Osteocyte (in vitro differentiated cells): ENCODE results near the gene ADCK2. TPM values are rescaled to one million over a fixed set of nuclear protein-coding genes. Genes with fewer than 3 reads are reported as not detected.
A peak's percentile ranks its signal among the peaks of the same experiment; 100 is the strongest.
"Not testable (repeated sequence)": the region's sequence is repeated elsewhere in the genome, so short reads cannot be mapped to it uniquely, and the experiment has no call there.

Experiments
- DNase-seq: peaks from one replicate; pipeline ENCODE4 v3.0.0; 2021; ENCODE audit warnings: mixed read lengths; ENCODE audit not compliant: unreplicated experiment; ENCODE audit errors: extremely low spot score
- H3K27ac Mint-ChIP-seq: one replicate; pipeline ENCODE4 v1.8.0; 2021; ENCODE audit warnings: mild to moderate bottlenecking, mixed read lengths; ENCODE audit not compliant: unreplicated experiment
- H3K27me3 Mint-ChIP-seq: one replicate; pipeline ENCODE4 v1.8.0; 2021; ENCODE audit warnings: mixed read lengths; ENCODE audit not compliant: unreplicated experiment
- H3K36me3 Mint-ChIP-seq: one replicate; pipeline ENCODE4 v1.8.0; 2021; ENCODE audit warnings: mixed read lengths; ENCODE audit not compliant: unreplicated experiment
- H3K4me1 Mint-ChIP-seq: one replicate; pipeline ENCODE4 v1.8.0; 2021; ENCODE audit warnings: mixed read lengths; ENCODE audit not compliant: unreplicated experiment
- H3K4me3 Mint-ChIP-seq: one replicate; pipeline ENCODE4 v1.8.0; 2021; ENCODE audit warnings: mild to moderate bottlenecking, moderate library complexity, mixed read lengths; ENCODE audit not compliant: unreplicated experiment
- H3K9me3 Mint-ChIP-seq: one replicate; pipeline ENCODE4 v1.8.0; 2021; ENCODE audit warnings: mixed read lengths; ENCODE audit not compliant: unreplicated experiment
- CTCF ChIP-seq: fragments of 200-600 bp; sonication (generic); IDR thresholded peaks from 2 replicates; pipeline ENCODE4 v1.5.0; 2021; ENCODE audit warnings: antibody characterized with exemption, mild to moderate bottlenecking, moderate library complexity
- long read RNA-seq: library from polyadenylated mRNA; unstranded; transcript quantifications from one replicate; pipeline ENCODE4 v2.0.0, GENCODE V29; 2021
- total RNA-seq: library from RNA; stranded (reverse); gene quantifications from 2 replicates; pipeline ENCODE4 v1.2.1, GENCODE V29; 2021

ADCK2 gene
- total RNA-seq, result 25.7 and 26.1 TPM in 2 replicates
- long read RNA-seq, transcript ADCK2-201 (8 exons, 2,377 nt), result major isoform, 17 of 21 reads
- long read RNA-seq, partial matches to known transcripts, result 1 of 21 reads
- long read RNA-seq, other reads (novel, unspliced or antisense), result 2 of 21 reads

- H3K4me1 Mint-ChIP-seq, result peaks cover 43% of the 10 kb centered on the region
- peaks cover 2% of the 10 kb centered on the region for H3K36me3 Mint-ChIP-seq
- H3K4me3 Mint-ChIP-seq, result peak within 1 kb of the TSS; percentile 73
- peak within 1 kb of the TSS; percentile 50 for H3K27ac Mint-ChIP-seq
- H3K9me3 Mint-ChIP-seq, result no peaks in the 10 kb centered on the region
- no peaks in the 10 kb centered on the region for H3K27me3 Mint-ChIP-seq
- no peak for DNase-seq
- no peak for TF ChIP-seq CTCF
Measured at GRCh38 chr7:140672382-140673062, at the start of gene ADCK2. Gene ADCK2 (plus strand): TSS chr7:140672945. CDS start chr7:140673331, 386 bp downstream.

DNA sequence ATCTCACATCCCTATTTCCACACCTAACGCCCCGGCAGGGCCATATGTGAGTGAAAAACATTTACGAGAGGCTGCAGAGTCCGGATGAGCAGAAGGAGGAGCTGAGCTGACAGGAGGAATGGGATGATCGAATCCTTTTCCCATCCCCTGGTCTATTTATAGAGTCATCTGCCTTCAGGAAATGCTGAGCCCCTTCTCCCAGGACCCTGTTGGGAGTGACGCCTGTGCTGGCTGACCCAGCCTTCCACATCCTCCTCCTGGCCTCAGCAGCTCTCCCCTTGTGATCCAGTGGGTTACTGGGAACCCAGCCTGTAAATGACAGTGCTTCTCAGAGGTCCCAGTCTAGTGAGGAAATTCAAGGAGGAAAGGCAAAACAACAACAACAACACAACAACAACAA is 48.8 kb upstream of the ADCK2 start:
- Mint-ChIP-seq H3K27ac (peak overlapping the region; percentile 99), H3K27me3 (no peaks in the 10 kb centered on the region), H3K4me3 (peak overlapping the region; percentile 43), H3K9me3 (no peaks in the 10 kb centered on the region), H3K4me1 (peaks cover 81% of the 10 kb centered on the region), H3K36me3 (peaks cover 3% of the 10 kb centered on the region)
- TF ChIP-seq CTCF, result no peak
- DNase-seq, result no peak

- Mint-ChIP-seq H3K27me3 (no peaks in the 10 kb centered on the region), H3K27ac (peak overlapping the region; percentile 99), H3K36me3 (peaks cover 3% of the 10 kb centered on the region), H3K4me1 (peaks cover 86% of the 10 kb centered on the region), H3K9me3 (no peaks in the 10 kb centered on the region), H3K4me3 (peak overlapping the region; percentile 43)
- no peak for DNase-seq
- no peak for TF ChIP-seq CTCF
Measured at GRCh38 chr7:140624392-140625191, 48.2 kb upstream of the ADCK2 start.

- Mint-ChIP-seq H3K4me1 (peaks cover 82% of the 10 kb centered on the region), H3K27ac (peak overlapping the region; percentile 99)
- H3K4me3 Mint-ChIP-seq, DNase-seq, H3K36me3 Mint-ChIP-seq, H3K9me3 Mint-ChIP-seq, H3K27me3 Mint-ChIP-seq: not testable (repeated sequence)
Measured at GRCh38 chr7:140625192-140625558, 47.6 kb upstream of the ADCK2 start.

GRCh38 chr7:140625908-140626868 is 46.6 kb upstream of the ADCK2 start:
- no peaks in the 10 kb centered on the region for H3K27me3 Mint-ChIP-seq
- H3K9me3 Mint-ChIP-seq, result no peaks in the 10 kb centered on the region
- H3K4me3 Mint-ChIP-seq, result peak overlapping the region; percentile 50
- DNase-seq, result peak; percentile 95
- TF ChIP-seq CTCF, result no peak
- H3K4me1 Mint-ChIP-seq, result peaks cover 74% of the 10 kb centered on the region
- peaks cover 3% of the 10 kb centered on the region for H3K36me3 Mint-ChIP-seq
- H3K27ac Mint-ChIP-seq, result peak overlapping the region; percentile 99
